Stimulated activated CD4-positive, alpha-beta T cell treated with anti-CD3 and anti-CD28 coated beads, TNF-alpha, amount 100 ng/mL, for 48 hours (primary cell): ENCODE measurements around the gene ZFPM1.
"Not testable (repeated sequence)": the region's sequence is repeated elsewhere in the genome, so short reads cannot be mapped to it uniquely, and the experiment has no call there.

Experiments used
- DNase-seq, 3 donors: peaks; one replicate each; pipeline ENCODE4 v3.0.0-alpha.2; 2020; ENCODE audit warnings: low read depth in 3 of 3

ZFPM1 gene

DNA sequence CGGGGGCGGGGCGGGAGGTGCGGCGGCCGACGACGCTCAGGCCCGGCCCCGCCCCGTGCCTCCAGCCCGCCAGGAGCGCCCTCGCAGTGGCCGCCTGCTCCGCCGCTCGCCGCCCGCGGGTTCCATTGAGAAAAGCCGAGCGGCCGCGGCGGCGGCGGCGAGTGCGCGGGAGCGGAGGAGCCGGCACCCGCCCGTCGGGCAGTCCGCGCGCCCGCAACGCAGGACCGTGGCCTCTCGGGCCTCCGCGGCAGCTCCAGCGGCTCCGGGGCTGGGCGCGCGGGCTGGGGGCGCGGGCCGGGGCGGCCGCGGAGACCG, at the start of gene ZFPM1:
Gene ZFPM1 (plus strand): TSS at position 64 of the 315 bp plus-strand sequence. CDS start 359 bp downstream, outside the sequence.
- DNase-seq, result no peak

- DNase-seq, result no peak
These were observed 49.1 kb upstream of the ZFPM1 start for GRCh38 chr16:88403794-88404581.

DNA sequence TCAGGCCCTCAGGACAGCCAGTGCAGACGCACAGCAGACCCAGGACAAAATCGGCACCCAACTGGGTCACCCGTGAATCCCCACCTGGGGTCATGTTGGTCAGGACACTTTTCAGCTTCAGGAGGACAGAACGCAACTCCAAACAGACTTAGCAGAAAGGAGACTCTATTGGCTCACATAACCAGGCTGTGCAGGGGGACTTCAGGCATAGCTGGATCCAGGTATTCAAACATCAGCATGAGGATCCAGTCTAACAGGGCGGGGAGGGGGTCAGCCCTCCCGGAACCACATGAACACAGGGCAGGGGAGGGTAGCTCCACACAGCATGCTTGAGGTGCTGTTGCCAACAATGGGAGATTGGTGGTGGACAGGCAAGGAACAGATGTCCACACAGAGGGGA, 48.3 kb upstream of the ZFPM1 start:
- no peak for DNase-seq

DNA sequence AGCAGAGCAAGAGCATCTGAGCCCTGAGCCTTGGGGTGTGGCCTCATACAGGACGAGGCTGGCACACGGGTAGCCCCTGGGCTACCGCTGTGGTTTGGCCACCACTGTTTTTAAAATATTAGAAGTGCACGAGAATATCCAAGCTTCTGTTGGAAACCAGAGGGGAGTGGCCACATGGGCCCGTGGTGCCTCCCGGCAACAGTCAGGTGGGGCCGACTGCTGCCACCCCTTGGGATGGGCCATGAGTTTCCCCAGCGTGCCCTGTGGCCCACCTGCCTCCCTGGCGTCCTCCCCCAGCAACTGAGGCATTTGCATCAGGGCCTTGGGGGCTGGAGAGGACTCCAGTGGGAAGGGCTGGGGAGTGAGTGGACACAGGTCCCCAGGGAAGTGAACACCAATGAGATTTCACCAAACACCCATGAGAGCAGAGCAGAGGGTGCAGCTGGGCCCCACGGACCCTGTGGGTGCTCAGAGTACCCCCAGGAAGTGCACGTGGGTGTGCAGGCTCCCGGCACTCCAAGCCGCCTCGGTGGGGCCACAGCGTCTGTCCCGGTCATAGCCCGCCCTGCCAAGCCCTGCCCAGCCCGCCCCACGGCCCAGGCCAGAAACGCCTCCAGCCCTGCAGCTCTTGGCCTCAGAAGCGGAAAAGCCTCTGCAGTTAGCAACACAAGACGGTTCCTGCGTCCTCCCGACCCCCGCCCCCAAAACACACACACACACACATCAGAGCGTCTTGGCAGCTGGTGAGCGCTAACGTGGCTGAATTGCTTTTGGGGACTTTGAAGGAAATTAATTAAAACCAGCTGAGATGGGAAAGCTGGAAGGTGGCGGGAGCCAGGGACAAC, 47.6 kb upstream of the ZFPM1 start:
- no peak for DNase-seq

- DNase-seq, result no peak
These were observed 46.7 kb upstream of the ZFPM1 start for GRCh38 chr16:88406096-88407041.

DNA sequence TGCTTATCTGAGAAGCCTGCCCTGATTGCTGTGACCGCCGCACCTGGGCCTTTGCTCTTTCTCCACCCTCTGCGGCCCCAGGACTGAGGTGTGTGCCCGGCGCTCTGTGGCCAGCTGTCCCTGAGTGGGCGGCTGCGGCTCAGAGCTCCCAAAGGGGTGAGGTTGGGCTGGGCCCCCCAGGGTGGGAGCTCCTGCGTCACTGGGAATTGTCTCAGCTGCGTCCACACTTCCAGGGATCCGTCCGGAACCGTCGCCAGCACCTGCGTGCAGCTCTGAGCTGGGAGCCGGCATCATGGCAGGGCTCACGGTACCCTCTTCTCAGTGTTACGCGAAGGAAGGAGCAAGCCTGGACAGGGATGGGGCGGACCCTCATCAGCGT, 46.0 kb upstream of the ZFPM1 start:
- no peak for DNase-seq

DNA sequence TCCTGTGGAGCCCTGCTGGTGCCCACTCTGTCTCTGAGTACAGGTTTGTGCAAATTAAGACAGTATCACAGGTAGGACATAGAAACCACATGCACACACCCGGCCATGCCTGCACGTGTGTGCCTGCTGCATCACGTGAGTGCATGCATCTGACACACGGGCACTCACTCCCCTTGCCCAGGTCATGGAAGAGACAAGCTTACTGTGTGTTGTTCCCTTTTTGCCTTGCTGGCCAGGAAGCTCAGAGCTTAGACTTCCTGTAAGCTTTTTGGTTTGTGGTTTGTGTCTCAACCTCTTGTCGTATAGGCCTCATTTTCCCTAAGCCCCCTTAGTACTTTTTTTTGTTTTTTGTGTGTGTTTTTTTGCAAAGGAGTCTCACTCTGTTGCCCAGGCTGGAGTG, 45.3 kb upstream of the ZFPM1 start:
- no peak for DNase-seq

DNA sequence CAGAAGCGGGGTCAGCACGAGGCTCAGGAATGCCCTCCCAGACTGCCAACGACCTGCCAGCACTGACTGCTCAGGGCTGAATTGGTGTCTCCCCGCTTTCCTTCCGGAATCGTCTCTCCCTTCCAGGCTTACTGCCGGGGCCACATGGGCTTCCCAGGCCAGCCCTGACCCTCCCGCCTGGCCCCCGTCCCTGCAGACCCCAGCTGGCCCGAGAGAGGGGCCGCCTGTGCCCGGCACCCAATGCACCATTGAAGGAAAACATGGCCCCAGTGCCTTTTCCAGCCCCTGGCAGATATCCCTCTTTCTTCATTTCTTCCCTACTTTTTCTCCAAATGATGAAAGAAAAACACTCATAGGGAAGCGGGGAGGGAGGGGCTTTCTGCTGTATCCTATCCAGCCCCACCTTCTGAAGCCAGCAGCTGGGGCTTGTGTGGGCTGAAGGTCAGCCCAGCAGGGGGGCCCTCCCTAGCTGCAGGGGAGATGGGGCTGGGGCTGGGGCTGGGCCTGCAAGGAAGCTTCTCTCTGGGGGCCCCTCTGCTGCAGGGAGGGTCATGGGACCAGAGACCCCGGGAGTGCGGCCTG, 44.4 kb upstream of the ZFPM1 start:
- no peak for DNase-seq

DNA sequence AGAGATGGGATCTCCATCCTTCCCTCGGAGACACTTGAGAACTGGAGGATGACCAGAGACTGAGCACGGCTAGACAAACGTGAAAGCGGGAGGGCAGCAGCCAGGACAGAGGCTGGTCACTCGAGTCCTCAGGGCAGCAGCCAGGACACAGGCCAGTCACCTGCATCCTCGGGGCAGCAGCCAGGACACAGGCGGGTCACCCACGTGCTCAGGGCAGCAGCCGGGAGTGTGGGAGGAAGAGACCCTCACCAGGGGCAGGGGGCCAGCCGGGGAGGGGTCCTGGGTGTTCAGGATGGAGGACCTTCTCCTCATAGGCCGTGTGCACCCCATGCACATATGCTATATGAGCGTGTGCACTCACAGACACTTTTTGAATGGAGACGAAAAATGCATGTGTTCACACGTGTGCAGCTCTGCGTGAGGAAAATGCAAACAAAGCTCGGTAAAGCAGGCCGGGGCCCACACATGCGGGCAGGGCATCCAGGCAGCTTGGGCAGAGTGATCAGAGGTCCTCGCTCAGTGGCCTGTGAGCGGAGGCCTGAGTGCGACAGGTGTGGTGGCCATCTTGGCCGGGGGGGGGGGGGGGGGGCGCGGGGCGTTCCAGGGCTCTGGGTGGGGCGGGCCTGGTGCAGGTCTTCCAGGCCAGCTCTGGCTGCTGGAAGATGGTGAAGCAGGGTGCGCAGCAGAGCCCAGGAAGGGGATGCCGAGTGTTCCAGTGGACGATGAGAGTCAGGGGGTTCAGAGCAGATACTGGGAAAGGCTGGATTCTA, 43.6 kb upstream of the ZFPM1 start:
- no peak for DNase-seq

DNA sequence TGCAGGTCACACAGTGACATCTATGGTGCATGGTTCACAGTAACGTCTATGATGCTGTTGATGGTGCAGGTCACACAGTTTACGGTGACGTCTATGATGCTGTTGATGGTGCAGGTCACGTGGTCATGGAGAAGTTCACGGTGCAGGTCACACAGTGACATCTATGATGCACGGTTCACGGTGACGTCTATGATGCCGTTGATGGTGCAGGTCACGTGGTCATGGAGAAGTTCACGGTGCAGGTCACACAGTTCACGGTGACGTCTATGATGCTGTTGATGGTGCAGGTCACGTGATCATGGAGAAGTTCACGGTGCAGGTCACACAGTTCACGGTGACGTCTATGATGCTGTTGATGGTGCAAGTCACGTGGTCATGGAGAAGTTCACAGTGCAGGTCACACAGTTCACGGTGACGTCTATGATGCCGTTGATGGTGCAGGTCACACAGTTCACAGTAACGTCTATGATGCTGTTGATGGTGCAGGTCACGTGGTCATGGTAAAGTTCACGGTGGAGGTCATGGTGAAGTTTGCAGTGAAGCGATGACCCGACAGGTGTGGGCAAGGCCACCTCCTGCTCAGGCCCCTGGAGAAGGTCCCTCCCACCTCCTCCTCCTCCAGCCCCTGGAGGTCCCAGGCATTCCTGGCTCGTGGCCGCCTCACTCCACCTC, 42.6 kb upstream of the ZFPM1 start:
- not testable (repeated sequence) for DNase-seq

GRCh38 chr16:88411951-88412576, 41.0 kb upstream of the ZFPM1 start:
- no peak for DNase-seq

- DNase-seq, result no peak
These were observed 40.3 kb upstream of the ZFPM1 start for GRCh38 chr16:88412766-88413165.

- no peak for DNase-seq
These were observed 39.8 kb upstream of the ZFPM1 start for GRCh38 chr16:88413231-88413630.

DNA sequence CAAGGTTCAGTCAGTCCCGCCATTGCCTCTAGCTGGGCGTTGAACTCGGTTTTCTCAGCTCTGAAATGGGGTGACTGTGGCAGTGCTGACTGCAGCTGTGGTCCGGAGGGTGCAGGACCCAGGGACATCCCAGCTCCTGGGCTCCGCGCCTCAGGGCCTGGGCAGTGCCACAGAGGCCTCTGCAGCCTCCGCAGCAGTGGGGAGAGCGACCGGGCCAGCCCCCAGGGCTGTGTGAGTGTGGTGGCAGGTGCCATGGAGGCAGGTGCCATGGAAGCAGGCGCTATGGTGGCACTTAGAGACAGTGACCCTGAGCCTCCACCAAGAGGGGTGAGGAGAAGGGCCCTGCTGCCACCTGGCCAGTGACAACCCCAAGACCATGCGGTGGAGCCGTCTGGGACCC, 39.4 kb upstream of the ZFPM1 start:
- DNase-seq, result no peak

DNA sequence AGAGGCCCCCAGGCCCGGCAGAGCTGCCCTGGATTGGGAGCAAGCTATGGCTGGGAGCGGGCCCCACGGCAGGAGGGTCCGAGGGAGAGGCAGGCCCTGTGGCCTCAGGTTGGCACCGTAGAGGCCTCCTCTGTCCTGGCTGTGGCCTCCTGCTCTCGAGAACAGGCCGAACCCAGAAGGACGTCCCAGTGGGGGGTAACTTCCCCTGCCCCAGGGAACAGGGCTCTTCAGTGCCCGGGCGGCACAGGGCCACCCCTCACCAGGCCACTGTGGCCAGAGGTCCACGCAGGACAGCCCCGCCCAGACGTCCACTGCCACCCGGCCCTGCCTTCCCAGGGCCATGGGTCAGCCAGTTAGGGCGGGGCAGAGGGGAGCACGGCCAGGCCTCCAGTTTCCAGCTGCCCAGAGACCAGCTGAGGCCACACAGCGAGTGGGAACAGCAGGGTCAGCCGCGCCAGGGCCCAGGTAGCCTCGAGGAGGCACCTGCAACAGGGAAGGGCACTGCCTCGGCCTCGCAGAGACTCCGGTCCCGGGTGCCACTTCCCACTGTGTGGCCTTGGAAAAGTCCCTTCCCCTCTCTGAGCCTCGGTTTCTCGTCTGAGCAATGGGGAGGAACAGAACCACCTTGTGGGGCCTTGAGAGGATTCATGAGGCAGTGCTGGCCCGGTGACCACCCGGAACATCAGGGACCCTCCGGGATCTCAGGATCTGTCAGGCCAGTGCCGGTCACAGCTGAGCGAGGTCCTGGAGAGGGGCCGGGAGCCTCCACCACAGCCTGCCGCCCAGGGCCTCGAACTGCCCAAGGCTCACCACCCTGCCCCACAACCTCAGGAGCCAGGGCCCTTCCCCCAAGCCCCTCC, 38.3 kb upstream of the ZFPM1 start:
- no peak for DNase-seq

DNA sequence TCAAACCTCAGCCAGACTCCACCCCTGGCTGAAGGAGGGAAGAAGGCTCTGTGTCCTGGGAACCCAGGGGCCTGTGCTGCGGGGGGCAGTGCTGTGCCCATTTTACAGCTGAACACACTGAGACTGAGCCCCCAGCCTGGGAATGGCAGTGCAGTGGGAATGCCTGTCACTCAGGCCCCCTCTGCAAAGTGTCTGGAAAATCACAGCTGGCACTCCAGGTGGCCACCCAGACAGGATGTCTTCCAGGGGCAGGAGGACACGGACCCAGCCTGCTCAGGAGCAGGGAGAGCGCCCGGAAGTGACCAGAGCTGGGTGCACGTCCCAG, 37.7 kb upstream of the ZFPM1 start:
- no peak for DNase-seq

GRCh38 chr16:88415713-88416323, 37.3 kb upstream of the ZFPM1 start:
- DNase-seq, result no peak

- DNase-seq, result no peak
These were observed 36.4 kb upstream of the ZFPM1 start for GRCh38 chr16:88416686-88417085.
